SHP77 (cell line): ENCODE results near the gene MOB1A.

Source experiments
- DNase-seq, 2 experiments: peaks; one replicate each; lab custom pipeline; 2025; lab: John Stamatoyannopoulos, UW

The MOB1A gene

GRCh38 chr2:74103763-74104162 is 74.9 kb downstream of the MOB1A start:
- DNase-seq = no peak
